SK-N-MC (cell line): ENCODE results near the gene PLXNA4.
"Not testable (repeated sequence)": the region's sequence is repeated elsewhere in the genome, so short reads cannot be mapped to it uniquely, and the experiment has no call there.

Source experiments
- DNase-seq: peaks from one replicate; pipeline ENCODE4 v3.0.0-alpha.2; 2011; ENCODE audit warnings: low read depth, low spot score
- H3K27ac ChIP-seq: fragments of 200-600 bp; sonication (generic); 2 replicates; pipeline ENCODE4 v1.5.1; 2016; ENCODE audit warnings: mixed run types
- H3K36me3 ChIP-seq: fragments of 200-600 bp; sonication (generic); 2 replicates; pipeline ENCODE4 v1.6.1; 2017; ENCODE audit warnings: antibody characterized with exemption, low read length, mixed read lengths; ENCODE audit not compliant: insufficient read depth
- H3K4me3 ChIP-seq: fragments of 200-600 bp; sonication (generic); 2 replicates; pipeline ENCODE4 v1.5.1; 2016
- H3K9ac ChIP-seq: fragments of 200-600 bp; sonication (generic); 2 replicates; pipeline ENCODE4 v1.8.0; 2017; ENCODE audit warnings: mixed run types, mixed read lengths; ENCODE audit not compliant: insufficient read length
- H3K9me3 ChIP-seq: fragments of 200-600 bp; sonication (generic); 2 replicates; pipeline ENCODE4 v1.6.1; 2017; ENCODE audit warnings: low read depth, mild to moderate bottlenecking, antibody characterized with exemption, low read length, moderate library complexity, mixed read lengths
- EZH2 ChIP-seq: fragments of 200-600 bp; sonication (generic); IDR thresholded peaks from one replicate; pipeline ENCODE4 v1.6.1; 2017; ENCODE audit warnings: antibody characterized with exemption
- FOXP2 ChIP-seq: optimal IDR thresholded peaks from 2 replicates; pipeline ENCODE3; 2011; ENCODE audit warnings: mild to moderate bottlenecking, moderate library complexity; ENCODE audit not compliant: insufficient read depth; ENCODE audit errors: extremely low read length, control extremely low read depth
- POLR2AphosphoS5 ChIP-seq: IDR thresholded peaks from 2 replicates; pipeline ENCODE4 v1.6.1; 2012; ENCODE audit warnings: mild to moderate bottlenecking, low read depth, low read length, borderline replicate concordance

PLXNA4 gene

DNA sequence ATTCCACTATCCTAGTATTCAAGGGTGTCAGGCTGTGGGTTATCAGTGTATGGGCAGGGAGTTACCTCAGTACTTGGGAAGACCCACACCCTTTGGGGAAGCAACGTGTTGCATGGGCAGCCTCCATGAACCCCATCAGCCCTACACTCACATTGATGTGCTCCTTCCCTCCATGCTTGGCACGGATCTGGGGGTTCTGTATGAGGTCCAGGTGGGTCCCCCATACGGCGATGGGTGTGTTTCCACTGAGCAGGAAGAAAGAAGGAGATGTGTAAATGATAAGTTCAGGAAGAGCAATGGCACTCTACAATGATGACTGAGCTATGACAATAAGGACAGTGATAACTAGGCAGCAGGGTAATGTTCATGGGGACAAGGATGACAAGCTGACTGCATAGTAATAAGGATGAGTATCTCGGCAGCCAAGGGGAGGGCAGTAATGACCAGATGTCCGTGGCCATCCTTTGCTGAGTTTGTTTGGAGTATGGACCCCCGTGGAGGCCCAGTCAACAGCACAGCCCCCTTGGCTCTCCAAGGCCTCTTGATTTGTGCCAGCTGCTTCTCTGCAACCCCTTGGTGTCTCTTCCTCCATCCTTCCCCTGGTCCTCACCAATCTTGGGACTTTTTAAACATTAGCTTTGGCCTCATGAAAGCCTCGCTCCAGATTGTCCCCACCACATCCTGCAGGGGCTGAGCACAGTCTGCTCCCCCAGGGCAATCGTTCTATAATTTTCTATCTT lies 394.2 kb downstream of the PLXNA4 start:
- no peak overlapping the region for H3K4me3 ChIP-seq
- H3K9me3 ChIP-seq: no peaks in the 10 kb centered on the region
- no peaks in the 10 kb centered on the region for H3K36me3 ChIP-seq
- no peak for TF ChIP-seq FOXP2
- no peak for TF ChIP-seq POLR2AphosphoS5
- no peak for TF ChIP-seq EZH2
- no peak overlapping the region for H3K27ac ChIP-seq
- no peak overlapping the region for H3K9ac ChIP-seq
- DNase-seq: no peak

- no peaks in the 10 kb centered on the region for H3K36me3 ChIP-seq
- no peak for DNase-seq
- H3K27ac ChIP-seq: no peak overlapping the region
- no peak overlapping the region for H3K9ac ChIP-seq
- TF ChIP-seq FOXP2: no peak
- no peak for TF ChIP-seq POLR2AphosphoS5
- no peak for TF ChIP-seq EZH2
- H3K9me3 ChIP-seq: no peaks in the 10 kb centered on the region
- H3K4me3 ChIP-seq: no peak overlapping the region
These were observed 394.9 kb downstream of the PLXNA4 start for GRCh38 chr7:132181371-132181770.

- TF ChIP-seq POLR2AphosphoS5 (no peak), EZH2 (no peak), FOXP2 (no peak)
- no peak for DNase-seq
- Histone ChIP-seq H3K9me3 (no peaks in the 10 kb centered on the region), H3K4me3 (no peak overlapping the region), H3K36me3 (no peaks in the 10 kb centered on the region), H3K27ac (no peak overlapping the region), H3K9ac (no peak overlapping the region)
These were observed 395.8 kb downstream of the PLXNA4 start for GRCh38 chr7:132180481-132180880.

- no peak overlapping the region for H3K27ac ChIP-seq
- no peak for DNase-seq
- no peak overlapping the region for H3K4me3 ChIP-seq
- no peak overlapping the region for H3K9ac ChIP-seq
- no peaks in the 10 kb centered on the region for H3K36me3 ChIP-seq
- no peak for TF ChIP-seq POLR2AphosphoS5
- TF ChIP-seq EZH2: no peak
- no peak for TF ChIP-seq FOXP2
- no peaks in the 10 kb centered on the region for H3K9me3 ChIP-seq
These were observed 396.6 kb downstream of the PLXNA4 start for GRCh38 chr7:132179681-132180080.

DNA sequence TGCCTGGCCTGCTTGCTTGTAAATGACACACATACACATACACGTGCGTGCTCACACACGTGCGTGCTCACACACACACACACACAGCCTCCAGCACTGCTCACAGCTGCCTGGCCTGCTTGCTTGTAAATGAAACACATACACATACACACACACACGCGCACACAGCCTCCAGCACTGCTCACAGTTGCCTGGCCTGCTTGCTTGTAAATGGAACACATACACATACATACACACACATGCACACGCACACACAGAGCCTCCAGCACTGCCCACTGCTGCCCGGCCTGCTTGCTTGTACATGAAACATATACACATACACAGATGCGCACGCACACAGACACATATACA lies 397.2 kb downstream of the PLXNA4 start:
- Histone ChIP-seq H3K4me3 (no peak overlapping the region), H3K36me3 (no peaks in the 10 kb centered on the region), H3K9me3 (no peaks in the 10 kb centered on the region), H3K27ac (no peak overlapping the region), H3K9ac (no peak overlapping the region)
- TF ChIP-seq EZH2 (no peak), FOXP2 (no peak), POLR2AphosphoS5 (no peak)
- no peak for DNase-seq

DNA sequence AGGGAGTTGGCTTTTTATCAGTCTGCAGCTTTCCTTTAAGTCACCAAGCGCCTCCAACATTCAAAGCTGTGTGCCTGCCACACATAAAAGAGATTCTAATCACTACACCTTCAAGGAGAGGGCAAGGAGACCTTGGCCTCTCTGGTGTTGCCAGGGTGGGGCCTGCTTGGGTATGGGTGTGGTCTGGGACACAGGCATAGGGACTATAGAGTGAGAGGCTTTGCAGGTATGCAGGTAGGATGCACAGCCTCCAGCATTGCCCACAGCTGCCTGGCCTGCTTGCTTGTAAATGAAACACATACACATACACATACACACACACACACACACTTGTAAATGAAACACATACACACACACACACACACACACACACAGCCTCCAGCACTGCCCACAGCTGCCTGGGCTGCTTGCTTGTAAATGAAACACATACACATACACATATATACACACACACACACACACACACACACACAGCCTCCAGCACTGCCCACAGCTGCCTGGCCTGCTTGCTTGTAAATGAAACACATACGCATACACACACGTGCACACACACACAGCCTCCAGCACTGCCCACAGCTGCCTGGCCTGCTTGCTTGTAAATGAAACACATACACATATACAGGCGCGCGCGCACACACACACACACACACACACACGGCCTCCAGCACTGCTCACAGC lies 397.7 kb downstream of the PLXNA4 start:
- not testable (repeated sequence) for DNase-seq, H3K9me3 ChIP-seq, H3K36me3 ChIP-seq, H3K4me3 ChIP-seq, H3K27ac ChIP-seq, H3K9ac ChIP-seq

DNA sequence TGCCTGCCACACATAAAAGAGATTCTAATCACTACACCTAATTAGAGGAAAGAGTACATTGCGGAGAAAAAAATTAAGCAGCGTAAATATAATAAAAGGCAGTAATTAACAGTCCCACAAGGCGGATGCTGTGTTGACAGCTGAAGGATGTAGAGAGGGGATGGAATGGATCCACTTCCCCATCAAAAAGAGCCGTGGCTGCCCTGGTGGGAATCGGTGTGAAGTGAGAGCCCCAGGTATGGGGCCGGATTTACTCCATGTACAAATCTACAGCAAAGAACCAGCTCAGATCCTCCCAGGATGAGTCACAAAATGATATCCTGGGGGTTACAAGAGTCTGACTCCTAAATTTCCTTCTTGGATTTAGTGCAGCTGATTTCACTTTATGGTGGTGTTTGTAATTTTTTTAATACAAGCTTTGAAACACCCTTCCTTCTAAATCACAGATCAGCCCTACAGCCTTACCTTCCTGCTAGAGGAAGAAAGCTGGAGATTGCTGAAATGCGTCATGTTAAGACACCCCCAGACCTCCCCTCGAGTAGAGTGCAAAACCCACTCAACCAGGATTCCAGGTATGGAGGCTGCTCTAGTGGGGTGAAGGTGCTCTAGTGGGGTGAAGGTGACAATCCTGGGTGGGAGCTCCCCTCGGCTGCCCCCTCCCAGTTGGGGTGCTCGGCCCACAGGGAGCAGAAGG lies 398.4 kb downstream of the PLXNA4 start:
- no peak for TF ChIP-seq EZH2
- no peak for TF ChIP-seq POLR2AphosphoS5
- no peak for TF ChIP-seq FOXP2
- Histone ChIP-seq H3K27ac (no peak overlapping the region), H3K36me3 (no peaks in the 10 kb centered on the region), H3K9ac (no peak overlapping the region), H3K4me3 (no peak overlapping the region), H3K9me3 (no peaks in the 10 kb centered on the region)
- no peak for DNase-seq

- Histone ChIP-seq H3K4me3 (no peak overlapping the region), H3K36me3 (no peaks in the 10 kb centered on the region), H3K9ac (no peak overlapping the region), H3K9me3 (no peaks in the 10 kb centered on the region), H3K27ac (no peak overlapping the region)
- TF ChIP-seq EZH2: no peak
- TF ChIP-seq POLR2AphosphoS5: no peak
- no peak for TF ChIP-seq FOXP2
- no peak for DNase-seq
These were observed 399.6 kb downstream of the PLXNA4 start for GRCh38 chr7:132176719-132177118.

GRCh38 chr7:132171130-132171576 lies 405.1 kb downstream of the PLXNA4 start:
- Histone ChIP-seq H3K36me3 (no peaks in the 10 kb centered on the region), H3K27ac (no peak overlapping the region), H3K9me3 (no peaks in the 10 kb centered on the region), H3K9ac (no peak overlapping the region), H3K4me3 (no peak overlapping the region)
- no peak for DNase-seq
- TF ChIP-seq POLR2AphosphoS5 (no peak), FOXP2 (no peak), EZH2 (no peak)
